ENCODE data around the gene P2RX6.
"Not testable (repeated sequence)": the region's sequence is repeated elsewhere in the genome, so short reads cannot be mapped to it uniquely, and the experiment has no call there.

The P2RX6 gene

GRCh38 chr22:21014726-21015465 is at the start of gene P2RX6:
P2RX6 (plus strand) TSS chr22:21015165; CDS start chr22:21015175, 10 bp downstream.
- no peak for DNase-seq

- no peak for DNase-seq
These were observed 48.8 kb upstream of the P2RX6 start for GRCh38 chr22:20965888-20966855.

GRCh38 chr22:20966883-20967696 is 47.9 kb upstream of the P2RX6 start, which contains the start of gene AIFM3:
AIFM3 (plus strand) TSS chr22:20967255; CDS start chr22:20967945, 690 bp downstream.
- no peak for DNase-seq

- no peak for DNase-seq
These were observed 47.2 kb upstream of the P2RX6 start for GRCh38 chr22:20967697-20968211.

- no peak for DNase-seq
These were observed 46.5 kb upstream of the P2RX6 start for GRCh38 chr22:20968281-20968977.

DNA sequence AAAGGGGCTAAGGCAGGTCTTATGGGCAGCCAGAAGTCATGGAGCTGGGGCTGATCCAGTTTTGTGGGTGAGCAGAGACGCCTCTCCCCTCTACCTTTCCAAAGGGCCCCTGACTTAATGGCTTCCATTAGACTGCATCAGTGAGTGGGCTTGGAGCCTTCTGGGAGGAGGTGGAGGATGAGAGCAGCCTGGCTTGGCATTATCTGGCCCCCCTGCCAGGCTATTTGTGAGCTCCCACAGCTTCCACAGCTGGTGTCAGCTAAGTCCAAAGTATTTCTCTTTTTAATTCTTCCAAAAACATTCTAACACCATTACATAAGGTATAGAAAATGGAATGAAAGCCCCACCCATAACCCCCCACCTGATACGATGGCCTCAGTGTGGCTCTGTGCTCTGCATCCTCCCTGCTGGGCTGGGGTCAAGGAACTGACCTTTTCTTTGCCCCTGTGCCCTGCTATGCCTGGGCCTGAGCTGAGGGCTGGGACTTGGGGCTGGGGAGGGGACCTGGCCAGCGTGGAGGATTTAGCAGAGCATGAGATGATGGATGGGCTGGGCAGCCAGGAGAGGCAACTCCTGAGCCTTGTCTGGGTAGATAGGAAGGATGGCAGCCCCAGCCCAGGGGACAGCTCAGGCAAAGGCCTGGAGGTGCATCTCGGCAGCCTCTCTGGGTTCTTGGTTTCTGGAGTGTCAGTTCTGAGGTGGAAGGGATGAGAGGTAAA is 43.9 kb upstream of the P2RX6 start:
- no peak for DNase-seq

GRCh38 chr22:20972014-20972694 is 42.8 kb upstream of the P2RX6 start:
- not testable (repeated sequence) for DNase-seq

- DNase-seq, result no peak
These were observed 41.9 kb upstream of the P2RX6 start for GRCh38 chr22:20972933-20973577.

DNA sequence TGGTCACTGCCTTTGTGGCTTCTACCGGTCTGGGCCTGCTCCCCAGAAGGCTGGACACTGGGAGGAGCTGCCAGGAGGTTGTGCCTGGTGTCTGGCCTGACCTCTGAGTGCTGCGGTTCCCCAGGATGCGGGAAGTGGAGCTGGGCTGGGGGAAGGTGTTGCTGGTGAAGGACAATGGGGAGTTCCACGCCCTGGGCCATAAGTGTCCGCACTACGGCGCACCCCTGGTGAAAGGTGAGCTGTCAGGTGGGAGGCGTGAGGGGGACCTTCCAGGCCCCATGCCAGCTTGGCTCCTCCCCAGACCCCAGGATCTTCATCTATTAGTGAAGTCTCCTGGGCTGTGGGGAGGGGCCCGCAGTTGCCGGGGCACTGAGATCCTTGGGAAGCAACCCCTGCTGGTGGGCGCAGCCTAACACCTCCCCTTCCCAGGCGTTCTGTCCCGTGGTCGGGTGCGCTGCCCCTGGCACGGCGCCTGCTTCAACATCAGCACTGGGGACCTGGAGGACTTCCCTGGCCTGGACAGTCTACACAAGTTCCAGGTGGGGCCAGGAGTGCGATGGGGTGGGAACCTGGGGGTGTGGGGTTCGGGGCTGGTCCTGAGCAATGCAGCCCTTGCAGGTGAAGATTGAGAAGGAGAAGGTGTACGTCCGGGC is 41.2 kb upstream of the P2RX6 start:
- DNase-seq, result no peak

GRCh38 chr22:20974336-20974955 is 40.5 kb upstream of the P2RX6 start:
- DNase-seq, result no peak

DNA sequence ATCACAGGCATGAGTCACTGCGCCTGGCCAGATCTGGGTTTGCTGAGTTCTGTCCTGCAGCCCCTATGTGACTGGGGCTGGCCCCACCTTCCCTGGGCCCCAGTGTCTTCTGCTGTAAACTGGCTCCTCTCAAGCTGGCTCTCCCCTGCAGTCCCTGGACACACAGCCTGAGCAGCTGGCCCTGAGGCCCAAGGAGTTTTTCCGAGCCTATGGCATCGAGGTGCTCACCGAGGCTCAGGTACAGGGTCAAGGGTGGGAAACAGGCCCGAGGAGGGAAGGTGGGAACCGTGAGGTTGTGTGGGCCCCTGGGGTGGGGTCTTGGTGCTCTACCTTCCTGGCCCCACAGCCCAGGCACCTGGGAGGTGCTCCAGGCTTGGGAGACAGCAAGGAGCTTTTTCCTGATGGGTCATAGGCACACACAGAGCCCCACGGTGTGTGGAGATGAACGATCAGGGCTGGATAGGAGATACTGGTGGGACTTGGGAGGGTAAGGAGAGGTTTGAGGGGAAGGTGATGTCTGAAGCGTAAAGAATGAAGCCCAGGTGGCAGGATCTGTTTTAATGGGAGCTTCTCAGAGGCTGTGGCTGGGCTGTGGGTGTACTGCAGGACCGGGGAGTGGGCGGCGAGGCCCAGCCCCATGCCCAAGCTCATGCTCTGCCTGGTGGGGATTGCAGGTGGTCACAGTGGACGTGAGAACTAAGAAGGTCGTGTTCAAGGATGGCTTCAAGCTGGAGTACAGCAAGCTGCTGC is 39.2 kb upstream of the P2RX6 start:
- DNase-seq, result no peak

DNA sequence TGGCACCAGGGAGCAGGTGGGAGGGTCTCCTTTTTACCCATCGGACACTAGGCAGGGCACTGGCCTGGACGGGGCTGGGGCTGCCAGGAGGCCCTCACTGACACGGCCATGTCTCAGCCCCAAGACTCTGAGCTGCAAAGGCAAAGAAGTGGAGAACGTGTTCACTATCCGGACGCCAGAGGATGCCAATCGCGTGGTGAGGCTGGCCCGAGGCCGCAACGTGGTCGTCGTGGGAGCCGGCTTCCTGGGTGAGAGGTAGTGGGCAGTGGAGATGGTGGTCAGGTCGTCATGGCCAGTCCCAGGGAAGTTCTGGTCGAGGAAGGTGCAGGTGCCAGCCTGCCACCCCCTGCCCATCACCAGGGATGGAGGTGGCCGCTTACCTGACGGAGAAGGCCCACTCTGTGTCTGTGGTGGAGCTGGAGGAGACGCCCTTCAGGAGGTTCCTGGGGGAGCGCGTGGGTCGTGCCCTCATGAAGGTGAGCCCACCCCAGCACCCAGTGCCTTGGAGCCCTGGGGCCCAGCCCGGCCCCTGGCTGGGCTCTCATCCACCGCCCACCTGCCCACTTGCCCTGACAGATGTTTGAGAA is 38.6 kb upstream of the P2RX6 start:
- DNase-seq, result no peak

- DNase-seq, result no peak
These were observed 37.9 kb upstream of the P2RX6 start for GRCh38 chr22:20977019-20977418.

DNA sequence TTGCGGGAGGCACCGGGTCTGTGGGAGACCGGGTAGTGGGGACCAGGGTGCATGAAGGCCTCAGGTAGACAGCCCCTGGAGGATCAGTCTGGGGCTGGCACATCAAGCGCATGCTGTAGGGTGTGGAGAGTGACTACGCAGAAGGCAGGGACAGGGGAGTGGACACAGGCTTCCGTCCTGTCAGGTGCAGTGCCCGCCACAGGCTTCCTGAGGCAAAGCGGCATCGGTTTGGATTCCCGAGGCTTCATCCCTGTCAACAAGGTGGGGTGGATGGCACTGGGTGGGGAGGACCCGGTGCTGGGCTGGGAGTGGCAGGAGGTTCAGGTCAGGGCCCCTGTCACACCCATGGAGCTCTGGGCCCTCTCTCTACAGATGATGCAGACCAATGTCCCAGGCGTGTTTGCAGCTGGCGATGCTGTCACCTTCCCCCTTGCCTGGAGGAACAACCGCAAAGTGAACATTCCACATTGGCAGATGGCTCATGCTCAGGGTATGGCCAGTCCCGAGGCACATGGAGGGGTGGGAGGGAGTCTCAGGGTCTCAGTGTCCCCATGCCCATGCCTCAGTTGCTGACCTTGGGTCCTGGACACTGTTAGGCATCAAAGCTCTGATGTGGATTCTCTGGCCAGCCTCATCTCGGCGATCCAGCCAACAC is 37.3 kb upstream of the P2RX6 start:
- DNase-seq, result no peak

GRCh38 chr22:20978419-20978818 is 36.5 kb upstream of the P2RX6 start:
- DNase-seq, result no peak

DNA sequence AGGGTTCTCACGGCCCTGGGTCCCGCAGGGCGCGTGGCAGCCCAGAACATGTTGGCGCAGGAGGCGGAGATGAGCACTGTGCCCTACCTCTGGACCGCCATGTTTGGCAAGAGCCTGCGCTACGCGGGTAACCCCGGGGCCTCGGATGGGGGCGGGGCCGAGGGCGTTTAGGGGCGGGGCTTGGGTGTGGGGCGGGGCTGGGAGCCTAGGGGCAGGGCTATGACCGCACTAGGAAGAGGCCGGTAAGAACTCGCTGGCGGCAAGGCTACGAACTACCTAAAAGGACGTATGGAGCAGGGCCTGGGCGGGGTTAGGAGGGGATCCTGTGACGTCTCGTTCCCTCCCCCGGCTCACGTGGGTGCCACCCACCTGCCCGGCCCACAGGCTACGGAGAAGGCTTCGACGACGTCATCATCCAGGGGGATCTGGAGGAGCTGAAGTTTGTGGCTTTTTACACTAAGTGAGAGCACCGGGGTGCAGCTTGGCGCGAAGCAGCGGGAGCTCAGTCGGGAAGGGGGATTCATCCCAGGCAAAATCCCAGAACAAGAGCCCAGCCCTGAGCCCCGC is 35.6 kb upstream of the P2RX6 start:
- DNase-seq, result no peak

DNA sequence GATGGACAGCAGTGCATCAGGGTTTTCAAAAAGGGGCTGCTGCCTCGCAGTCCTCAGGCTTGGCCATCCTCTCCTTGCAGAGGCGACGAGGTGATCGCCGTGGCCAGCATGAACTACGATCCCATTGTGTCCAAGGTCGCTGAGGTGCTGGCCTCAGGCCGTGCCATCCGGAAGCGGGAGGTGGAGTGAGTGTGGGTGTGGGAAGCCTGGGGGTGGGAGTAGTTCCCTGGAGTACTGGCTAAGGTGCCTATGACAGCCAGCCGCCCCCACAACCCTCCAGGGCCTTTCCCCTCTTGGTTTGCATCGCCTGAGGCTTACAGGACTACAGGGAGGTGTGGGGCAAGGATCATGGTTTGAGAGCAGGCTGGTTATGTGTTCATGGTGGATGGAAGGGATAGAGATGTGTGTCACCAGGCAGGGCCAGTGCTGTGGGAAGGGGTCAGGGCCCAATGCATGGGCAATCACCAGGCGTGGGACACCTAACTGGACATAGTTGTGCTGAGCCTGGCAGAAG is 35.0 kb upstream of the P2RX6 start:
- no peak for DNase-seq
